ENCODE measurements around the gene FA2H.
"Not testable (repeated sequence)": the region's sequence is repeated elsewhere in the genome, so short reads cannot be mapped to it uniquely, and the experiment has no call there.

The FA2H gene

DNA sequence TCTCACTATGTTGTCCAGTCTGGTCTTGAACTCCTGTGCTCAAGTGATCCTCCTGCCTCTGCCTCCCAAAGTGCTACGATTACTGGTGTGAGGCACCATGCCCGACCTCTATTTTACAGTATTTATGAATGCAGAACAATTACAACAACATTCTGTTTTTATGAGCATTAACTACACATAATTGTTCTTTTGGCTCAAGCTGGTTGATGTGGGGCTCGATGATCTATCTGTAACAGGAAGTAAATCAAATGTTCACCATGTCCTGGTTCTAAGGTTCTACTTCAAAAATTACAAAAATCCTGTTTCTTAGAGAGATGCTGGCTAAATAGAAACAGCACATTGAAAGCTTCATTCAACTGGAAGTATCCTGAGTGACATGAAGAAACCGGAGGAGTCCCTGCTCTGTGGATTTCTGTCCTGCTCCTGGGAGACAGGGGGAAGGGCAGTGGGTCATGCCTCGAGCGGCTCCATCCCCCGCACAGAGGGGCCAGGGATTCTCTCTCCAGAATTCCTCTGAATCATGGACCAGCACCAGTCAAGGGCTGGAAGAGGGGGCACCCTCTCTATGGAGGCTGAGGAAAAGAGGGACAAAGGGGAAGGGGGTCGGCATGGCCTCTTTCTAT, 31.5 kb downstream of the FA2H start:
- no peak for DNase-seq

DNA sequence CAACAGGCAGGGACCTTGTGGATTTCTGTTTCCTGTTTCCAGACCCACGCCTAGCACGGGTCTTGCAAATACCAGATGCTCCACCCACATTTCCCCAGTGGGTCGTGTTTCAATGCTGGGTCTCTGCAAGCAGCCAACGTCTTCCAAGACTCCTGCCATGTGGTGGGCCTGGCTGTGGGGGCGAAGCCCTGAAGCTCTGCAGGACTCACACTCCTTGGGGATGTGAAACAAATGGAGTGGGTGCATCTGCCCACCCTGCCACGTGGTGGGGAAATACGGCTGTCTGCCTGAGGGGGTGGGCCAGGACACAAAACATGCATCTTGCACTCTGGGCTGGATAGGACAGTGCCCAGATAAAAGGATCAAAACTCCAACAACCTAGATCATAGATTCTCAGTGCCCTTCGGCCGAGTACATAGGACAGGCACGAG, 32.6 kb downstream of the FA2H start:
- no peak for DNase-seq

GRCh38 chr16:74740795-74741304, 33.8 kb downstream of the FA2H start:
- DNase-seq: no peak

- DNase-seq: no peak
Measured at GRCh38 chr16:74739275-74739674, 35.3 kb downstream of the FA2H start.

- DNase-seq: no peak
Measured at GRCh38 chr16:74738816-74739215, 35.8 kb downstream of the FA2H start.

DNA sequence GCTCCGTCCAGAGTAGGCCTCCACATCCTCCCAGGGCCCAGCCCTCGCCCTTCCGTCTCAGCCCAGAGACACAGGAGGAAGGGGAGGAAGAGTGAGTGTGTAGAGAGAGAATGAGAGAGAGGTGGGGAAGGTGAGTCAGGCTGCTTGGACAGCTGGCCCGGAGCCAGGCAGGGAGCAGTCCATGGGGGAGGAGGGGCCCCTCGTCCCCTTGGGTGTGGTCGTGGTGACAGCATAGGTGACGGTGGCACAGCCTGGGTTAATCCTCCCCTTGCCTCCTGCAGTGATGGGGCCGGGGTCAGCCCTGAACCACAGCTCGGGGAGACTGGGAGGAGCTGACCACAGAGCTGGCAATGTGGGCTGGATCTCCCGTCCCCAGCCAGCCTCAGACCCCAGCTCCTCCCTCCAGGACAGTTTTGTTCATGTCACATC, 36.5 kb downstream of the FA2H start:
- no peak for DNase-seq

- no peak for DNase-seq
Measured at GRCh38 chr16:74737521-74737920, 37.1 kb downstream of the FA2H start.

GRCh38 chr16:74736531-74737157, 38.0 kb downstream of the FA2H start:
- no peak for DNase-seq

DNA sequence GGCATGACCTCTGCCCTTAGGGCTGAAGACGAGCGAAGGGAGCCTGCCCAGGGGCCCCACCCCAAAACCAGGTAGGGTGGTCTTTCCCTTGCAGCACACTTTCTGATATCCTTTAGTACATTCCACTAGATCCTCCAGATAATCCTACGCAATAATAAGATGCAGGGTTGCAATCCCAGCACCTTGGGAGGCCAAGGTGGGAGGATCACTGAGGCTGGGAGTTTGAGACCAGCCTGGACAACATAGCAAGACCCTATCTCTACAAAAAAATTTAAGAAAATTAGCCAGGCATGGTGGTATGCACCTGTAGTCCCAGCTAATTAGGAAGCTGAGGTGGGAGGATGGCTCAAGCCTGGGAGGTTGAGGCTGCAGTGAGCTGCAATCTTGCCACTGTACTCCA, 39.1 kb downstream of the FA2H start:
- DNase-seq: no peak

DNA sequence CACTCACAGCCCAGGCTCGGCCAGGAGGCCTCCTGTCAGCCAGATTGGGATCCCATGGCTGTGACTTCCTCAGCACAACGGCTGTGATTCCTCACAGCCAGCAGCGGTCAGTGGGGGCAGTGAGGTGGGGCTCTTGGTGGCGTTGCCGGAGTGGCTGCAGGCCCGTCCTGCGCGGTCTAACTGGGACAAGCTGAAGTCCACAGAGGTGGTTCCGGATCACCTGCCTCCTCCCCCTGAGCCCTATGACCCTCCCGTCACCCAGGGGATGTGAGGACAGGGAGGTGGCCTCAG, 39.5 kb downstream of the FA2H start:
- DNase-seq: no peak

GRCh38 chr16:74734361-74735161, 40.1 kb downstream of the FA2H start:
- no peak for DNase-seq

GRCh38 chr16:74732707-74733350, 41.8 kb downstream of the FA2H start:
- no peak for DNase-seq

DNA sequence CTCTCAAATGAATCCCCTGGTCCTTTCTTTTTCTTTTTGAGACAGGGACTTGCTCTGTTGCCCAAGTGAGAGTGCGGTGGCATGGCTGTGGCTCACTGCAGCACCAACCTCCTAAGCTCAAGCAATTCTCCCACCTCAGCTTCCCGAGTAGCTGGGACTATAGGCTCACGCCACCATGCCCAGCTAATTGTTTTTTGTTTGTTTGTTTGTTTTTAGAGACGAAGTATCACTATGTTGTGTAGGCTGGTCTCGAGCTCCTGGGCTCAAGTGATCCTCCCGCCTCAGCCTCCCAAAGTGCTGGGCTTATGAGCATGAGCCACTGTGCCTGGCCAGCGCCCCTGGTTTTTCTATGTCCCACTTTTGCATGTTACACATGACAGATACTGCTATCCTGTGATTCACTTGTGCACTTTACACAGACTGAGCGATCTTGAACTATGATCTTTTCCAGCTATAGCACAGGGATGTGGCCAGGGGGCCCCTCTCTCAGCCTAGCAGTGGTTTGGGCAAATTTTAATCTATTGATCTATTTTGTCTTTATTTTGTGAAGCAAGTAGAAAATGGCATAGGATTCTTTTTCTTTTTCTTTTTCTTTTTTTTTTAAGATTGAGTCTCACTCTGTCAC, 42.7 kb downstream of the FA2H start:
- no peak for DNase-seq

DNA sequence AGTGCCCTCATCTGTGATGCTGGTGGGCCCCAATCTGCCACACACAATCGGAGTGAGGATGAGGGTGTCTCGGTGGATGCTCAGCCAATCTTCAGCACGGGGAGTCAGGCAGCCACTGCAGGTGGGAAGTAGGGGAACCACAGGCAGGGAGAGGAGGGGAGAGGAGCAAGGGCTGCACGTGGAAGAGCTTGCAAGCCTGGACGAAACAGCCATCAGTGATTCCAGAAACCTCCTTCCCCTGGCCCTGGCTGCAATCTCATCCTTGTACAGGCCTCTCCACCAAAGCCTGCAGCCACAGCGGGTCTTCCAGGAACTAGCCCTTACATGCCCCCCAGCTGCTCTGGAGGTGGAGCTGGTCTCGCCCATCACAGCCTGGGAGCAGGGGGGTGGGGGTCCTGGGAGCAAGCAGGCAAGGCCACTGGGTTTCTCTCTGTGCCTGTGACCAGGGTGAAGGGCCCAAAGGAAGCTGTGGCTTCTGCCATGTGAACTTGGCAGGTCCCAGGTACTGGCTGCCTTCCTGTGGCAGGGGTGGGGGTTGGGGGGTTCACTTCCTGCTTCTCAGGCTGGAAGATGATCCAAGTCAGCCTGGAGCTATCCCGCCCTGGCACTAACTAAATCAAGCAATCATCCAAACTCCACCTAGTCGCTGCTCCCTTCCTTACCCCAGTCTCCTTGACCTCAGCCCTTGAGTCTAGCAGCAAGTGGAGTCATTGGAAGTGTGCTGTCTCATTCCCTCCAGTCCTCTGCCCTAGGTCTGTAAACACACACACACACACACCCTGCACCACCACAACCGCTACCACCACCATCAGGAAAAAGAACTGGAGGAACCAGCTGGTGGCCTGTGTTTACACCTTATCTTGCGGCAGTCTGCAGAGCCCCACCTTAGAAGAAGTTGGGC, 44.6 kb downstream of the FA2H start:
- no peak for DNase-seq

- no peak for DNase-seq
Measured at GRCh38 chr16:74727903-74728302, 46.7 kb downstream of the FA2H start.

GRCh38 chr16:74726716-74727115, 47.9 kb downstream of the FA2H start:
- no peak for DNase-seq

DNA sequence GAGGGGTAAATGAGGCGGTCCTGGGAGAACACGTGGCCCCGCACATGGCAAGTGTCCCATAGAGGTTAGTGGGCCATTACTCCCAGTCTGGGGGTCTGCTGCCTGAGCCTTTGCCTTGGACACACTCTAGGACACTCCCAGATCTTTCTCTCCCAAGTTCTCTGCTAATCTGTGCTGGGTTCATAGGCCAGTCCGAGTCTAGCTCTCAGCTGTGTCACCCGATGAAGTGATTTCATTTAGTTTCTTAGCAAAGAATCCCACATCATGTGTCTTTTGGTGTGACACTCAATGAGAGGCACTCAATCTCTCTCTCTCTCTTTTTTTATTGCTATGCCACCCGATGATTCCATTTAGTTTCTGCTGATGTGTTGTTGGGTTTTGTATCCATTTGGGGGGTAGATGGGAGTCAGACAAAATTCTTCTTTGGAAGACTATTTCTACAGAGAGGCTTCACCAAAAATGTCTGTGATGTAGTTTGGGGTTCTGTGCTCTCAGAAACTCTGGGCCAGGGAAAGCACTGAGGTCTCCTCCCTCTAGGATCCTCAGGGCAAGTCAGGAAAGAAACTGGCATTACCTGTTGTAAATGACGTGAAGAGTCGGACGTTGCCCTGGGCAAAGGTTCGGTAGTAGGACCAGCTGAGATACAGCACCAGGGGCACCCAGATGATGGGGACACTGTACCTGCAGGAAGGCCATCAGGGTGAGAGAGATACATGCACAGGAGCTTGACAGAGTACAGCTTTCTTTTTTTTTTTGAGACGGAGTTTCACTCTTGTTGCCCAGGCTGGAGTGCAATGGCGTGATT, 48.8 kb downstream of the FA2H start:
- no peak for DNase-seq

- no peak for DNase-seq
Measured at GRCh38 chr16:74724820-74725549, 49.6 kb downstream of the FA2H start.

DNA sequence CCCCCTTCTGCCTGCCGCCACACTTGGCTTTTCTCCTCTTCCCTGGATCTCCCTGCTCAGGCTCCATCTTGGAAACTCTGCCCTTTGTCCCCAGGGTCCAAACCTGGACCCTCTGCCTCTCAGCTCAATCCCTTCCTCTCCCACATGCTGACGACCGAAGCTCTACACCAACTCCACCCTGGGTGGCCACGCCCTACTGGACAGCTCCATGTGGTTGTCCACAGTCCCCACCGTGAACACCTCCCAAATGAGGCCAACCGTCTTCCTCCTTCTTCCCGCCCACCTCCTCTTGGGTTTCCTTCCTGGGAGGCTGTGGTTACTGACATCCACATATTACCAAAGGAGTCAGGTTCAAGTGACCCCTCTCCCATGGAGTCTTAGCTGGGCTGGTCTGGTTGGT, 51.4 kb downstream of the FA2H start:
- DNase-seq: no peak

- DNase-seq: not testable (repeated sequence)
Measured at GRCh38 chr16:74722156-74722555, 52.5 kb downstream of the FA2H start.

Data from DMS79 treated with DMSO at 0.1 percent for 48 hours (cell line).